HepG2 (cell line): Measurements from ENCODE around the gene SIK3. TPM values are rescaled to one million over a fixed set of nuclear protein-coding genes. Genes with fewer than 3 reads are reported as not detected.

Source experiments
- CTCF ChIP-seq: sonication (generic); formaldehyde crosslinking; IDR thresholded peaks from 2 replicates; pipeline ENCODE4 v1.5.0; 2020; ENCODE audit warnings: mild to moderate bottlenecking, missing genetic modification reagents, moderate library complexity
- FOXP1 ChIP-seq, 2 experiments: fragments of 450-650 bp in 1 of 2; IDR thresholded peaks; 2 replicates each; pipeline ENCODE4 v1.6.1; 2017 to 2018; ENCODE audit warnings: antibody characterized with exemption in 1 of 2
- GABPA ChIP-seq, 2 experiments: IDR thresholded peaks; 2 replicates each; pipeline ENCODE4 v1.6.1; 2011 to 2016; ENCODE audit warnings: low read depth in 2 of 2, low read length in 1 of 2, missing biosample characterization in 1 of 2, missing genetic modification characterization in 1 of 2
- HOXA3 ChIP-seq: sonication (generic); formaldehyde crosslinking; IDR thresholded peaks from 2 replicates; pipeline ENCODE4 v1.5.0; 2020; ENCODE audit warnings: missing genetic modification reagents
- KDM4B ChIP-seq: sonication (generic); formaldehyde crosslinking; IDR thresholded peaks from 2 replicates; pipeline ENCODE4 v1.4.0; 2020; ENCODE audit warnings: missing genetic modification reagents
- KLF11 ChIP-seq: IDR thresholded peaks from 2 replicates; pipeline ENCODE4 v1.6.1; 2016; ENCODE audit warnings: missing compliant biosample characterization
- KLF6 ChIP-seq: IDR thresholded peaks from 2 replicates; pipeline ENCODE4 v1.8.0; 2016; ENCODE audit warnings: missing biosample characterization, missing genetic modification reagents
- NFE2 ChIP-seq: sonication (generic); formaldehyde crosslinking; IDR thresholded peaks from 2 replicates; pipeline ENCODE4 v1.4.0; 2020; ENCODE audit warnings: missing genetic modification reagents
- NFKB2 ChIP-seq: sonication (generic); formaldehyde crosslinking; IDR thresholded peaks from 2 replicates; pipeline ENCODE4 v1.4.0; 2020; ENCODE audit warnings: missing genetic modification reagents, borderline replicate concordance
- RBAK ChIP-seq: sonication (generic); formaldehyde crosslinking; IDR thresholded peaks from 2 replicates; pipeline ENCODE4 v1.5.1; 2020; ENCODE audit warnings: mild to moderate bottlenecking, missing genetic modification reagents
- SALL1 ChIP-seq: sonication (generic); formaldehyde crosslinking; IDR thresholded peaks from 2 replicates; pipeline ENCODE4 v1.8.0; 2022; ENCODE audit warnings: mild to moderate bottlenecking, missing genetic modification reagents
- TEAD3 ChIP-seq: optimal IDR thresholded peaks from 2 replicates; pipeline ENCODE3; 2016; ENCODE audit warnings: borderline replicate concordance
- ZFP1 ChIP-seq: IDR thresholded peaks from 2 replicates; pipeline ENCODE4 v1.6.1; 2016
- ZFP90 ChIP-seq: sonication (generic); formaldehyde crosslinking; IDR thresholded peaks from 2 replicates; pipeline ENCODE4 v1.8.0; 2022; ENCODE audit warnings: missing genetic modification reagents, mild to moderate bottlenecking, inconsistent platforms, borderline replicate concordance
- ZKSCAN8 ChIP-seq: IDR thresholded peaks from 2 replicates; pipeline ENCODE4 v1.6.1; 2016; ENCODE audit warnings: borderline replicate concordance, missing genetic modification reagents, missing compliant biosample characterization
- ZMYM4 ChIP-seq: sonication (generic); formaldehyde crosslinking; IDR thresholded peaks from 2 replicates; pipeline ENCODE4 v1.8.1; 2023; ENCODE audit warnings: mild to moderate bottlenecking, missing genetic modification reagents
- ZNF326 ChIP-seq: sonication (generic); formaldehyde crosslinking; IDR thresholded peaks from 2 replicates; pipeline ENCODE4 v1.4.0; 2020; ENCODE audit warnings: missing genetic modification reagents, borderline replicate concordance
- ZNF510 ChIP-seq: sonication (generic); formaldehyde crosslinking; IDR thresholded peaks from 2 replicates; pipeline ENCODE4 v1.4.0; 2020; ENCODE audit warnings: low read depth, mild to moderate bottlenecking, missing genetic modification reagents
- ZNF770 ChIP-seq: sonication (generic); formaldehyde crosslinking; IDR thresholded peaks from 2 replicates; pipeline ENCODE4 v1.5.0; 2020; ENCODE audit warnings: mild to moderate bottlenecking, missing genetic modification reagents
- polyA plus RNA-seq, 8 experiments: library from polyadenylated mRNA; depleted of rRNA in 3 of 8; stranded (reverse) in 7 of 8; unstranded in 1 of 8; fragments of >200 nt; fragmentation: Illumina TruSeq in 4 of 8; extraction: Trizol in 4 of 8; gene quantifications; 2 replicates each; pipeline versions ENCODE4 v1.2.1 to v1.2.3, GENCODE V29; 2011 to 2016; ENCODE audit warnings: low read depth in 4 of 8, missing spikeins in 1 of 8, mixed read lengths in 1 of 8; ENCODE audit not compliant: insufficient read depth in 1 of 8
- total RNA-seq, 5 experiments: library from RNA; depleted of rRNA; stranded (reverse); fragments of >200 nt; fragmentation: Illumina TruSeq; extraction: Trizol; gene quantifications; 2 replicates each; pipeline ENCODE4 v1.2.3, GENCODE V29; 2016; ENCODE audit warnings: low read depth in 1 of 5
- TF ChIP-seq, protein P1 (sequence below): IDR thresholded peaks from 2 replicates; pipeline ENCODE4 v1.6.1; 2012; ENCODE audit warnings: low read depth, low read length, improper control_type of control experiment
- TF ChIP-seq, protein P2 (sequence below): sonication (generic); formaldehyde crosslinking; IDR thresholded peaks from 2 replicates; pipeline ENCODE4 v1.4.0; 2020; ENCODE audit warnings: missing genetic modification reagents, borderline replicate concordance

The SIK3 gene
- total and polyA plus RNA-seq, 2 of the 13 experiments (the other 11 are each of a cell fraction or from before 2014, with no cell fraction given) = 5.7 to 9.8 TPM

DNA sequence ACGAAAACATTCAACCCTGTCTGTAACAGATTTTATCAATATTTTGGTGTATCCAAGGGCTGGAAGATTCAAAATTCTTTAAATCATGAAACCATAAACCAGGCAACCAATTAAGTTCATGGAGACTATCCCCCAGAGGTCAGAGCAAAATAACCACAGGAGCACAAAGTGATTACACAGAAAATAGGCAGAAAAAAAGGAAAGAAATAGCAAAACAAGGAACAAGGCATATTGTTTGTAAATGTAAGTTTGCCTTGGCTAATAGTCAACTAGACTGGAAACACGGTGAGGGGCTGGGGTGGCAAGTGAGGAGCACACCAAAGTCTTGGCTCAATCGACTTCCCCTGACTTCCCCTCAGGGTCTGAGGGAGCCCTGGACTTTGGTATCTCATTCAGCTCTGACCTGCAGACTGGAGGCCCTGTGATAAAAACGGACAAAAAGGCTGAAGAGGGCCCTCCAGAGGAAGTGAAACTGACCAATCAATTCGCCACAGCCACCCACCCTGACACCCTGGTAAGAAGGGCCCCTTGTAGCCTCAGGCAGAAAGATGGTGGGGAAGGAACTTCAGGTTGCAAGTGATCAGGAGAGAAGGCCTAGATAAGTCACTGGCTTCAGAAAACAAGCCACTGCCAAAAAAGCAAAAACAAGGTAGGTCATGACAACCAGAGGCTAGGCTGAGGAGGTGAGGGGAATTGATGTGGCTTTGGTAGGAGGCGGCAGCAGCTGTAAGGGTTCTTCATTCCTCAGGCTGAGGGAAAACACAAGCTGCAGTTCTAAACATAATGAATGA is 1.8 kb downstream of the SIK3 start (continued):
- TF ChIP-seq KLF6 (CRISPR knock-in tag) = peak; percentile 74; the same call in 1 of the 2 replicates
- TF ChIP-seq ZNF510 (CRISPR knock-in tag) = 0 out of 2 replicates have a peak, but pooled peaks have one; percentile 31
- TF ChIP-seq, protein P1, sequence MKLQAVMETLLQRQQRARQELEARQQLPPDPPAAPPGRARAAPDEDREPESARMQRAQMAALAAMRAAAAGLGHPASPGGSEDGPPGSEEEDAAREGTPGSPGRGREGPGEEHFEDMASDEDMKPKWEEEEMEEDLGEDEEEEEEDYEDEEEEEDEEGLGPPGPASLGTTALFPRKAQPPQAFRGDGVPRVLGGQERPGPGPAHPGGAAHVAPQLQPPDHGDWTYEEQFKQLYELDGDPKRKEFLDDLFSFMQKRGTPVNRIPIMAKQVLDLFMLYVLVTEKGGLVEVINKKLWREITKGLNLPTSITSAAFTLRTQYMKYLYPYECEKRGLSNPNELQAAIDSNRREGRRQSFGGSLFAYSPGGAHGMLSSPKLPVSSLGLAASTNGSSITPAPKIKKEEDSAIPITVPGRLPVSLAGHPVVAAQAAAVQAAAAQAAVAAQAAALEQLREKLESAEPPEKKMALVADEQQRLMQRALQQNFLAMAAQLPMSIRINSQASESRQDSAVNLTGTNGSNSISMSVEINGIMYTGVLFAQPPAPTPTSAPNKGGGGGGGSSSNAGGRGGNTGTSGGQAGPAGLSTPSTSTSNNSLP = peak; percentile 45; the same call in 1 of the 2 replicates
- TF ChIP-seq NFE2 = no peak
- TF ChIP-seq ZFP1 (CRISPR knock-in tag) = 0 out of 2 replicates have a peak, but pooled peaks have one; percentile 24
- TF ChIP-seq, protein P2, sequence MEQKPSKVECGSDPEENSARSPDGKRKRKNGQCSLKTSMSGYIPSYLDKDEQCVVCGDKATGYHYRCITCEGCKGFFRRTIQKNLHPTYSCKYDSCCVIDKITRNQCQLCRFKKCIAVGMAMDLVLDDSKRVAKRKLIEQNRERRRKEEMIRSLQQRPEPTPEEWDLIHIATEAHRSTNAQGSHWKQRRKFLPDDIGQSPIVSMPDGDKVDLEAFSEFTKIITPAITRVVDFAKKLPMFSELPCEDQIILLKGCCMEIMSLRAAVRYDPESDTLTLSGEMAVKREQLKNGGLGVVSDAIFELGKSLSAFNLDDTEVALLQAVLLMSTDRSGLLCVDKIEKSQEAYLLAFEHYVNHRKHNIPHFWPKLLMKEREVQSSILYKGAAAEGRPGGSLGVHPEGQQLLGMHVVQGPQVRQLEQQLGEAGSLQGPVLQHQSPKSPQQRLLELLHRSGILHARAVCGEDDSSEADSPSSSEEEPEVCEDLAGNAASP = peak; percentile 27; the same call in 1 of the 2 replicates
- no peak for TF ChIP-seq GABPA (IDR thresholded peaks at IDR 0.05; ENCODE audit: low read depth, low read length)
- TF ChIP-seq GABPA (CRISPR knock-in tag; IDR thresholded peaks at IDR 0.05; ENCODE audit: low read depth) = peak; percentile 54; the same call in 1 of the 2 replicates
- TF ChIP-seq NFKB2 (CRISPR knock-in tag) = 0 out of 2 replicates have a peak, but pooled peaks have one; percentile 30
- no peak for TF ChIP-seq FOXP1 (IDR thresholded peaks at IDR 0.05)
- peak; percentile 66 for TF ChIP-seq FOXP1 (CRISPR knock-in tag; IDR thresholded peaks at IDR 0.05)
- TF ChIP-seq ZFP90 (CRISPR knock-in tag) = 0 out of 2 replicates have a peak, but pooled peaks have one; percentile 69
- TF ChIP-seq RBAK (CRISPR knock-in tag) = no peak
- peak; percentile 72 for TF ChIP-seq HOXA3 (CRISPR knock-in tag)
- peak; percentile 41 for TF ChIP-seq TEAD3 (CRISPR knock-in tag)
- TF ChIP-seq ZMYM4 (CRISPR knock-in tag) = peak; percentile 44; the same call in 1 of the 2 replicates
- peak; percentile 87 for TF ChIP-seq CTCF
- 0 out of 2 replicates have a peak, but pooled peaks have one; percentile 14 for TF ChIP-seq ZNF770
- TF ChIP-seq ZKSCAN8 (CRISPR knock-in tag) = 0 out of 2 replicates have a peak, but pooled peaks have one; percentile 17
- TF ChIP-seq SALL1 (CRISPR knock-in tag) = peak; percentile 87
- no peak for TF ChIP-seq ZNF326
- TF ChIP-seq KLF11 = no peak
- TF ChIP-seq KDM4B (CRISPR knock-in tag) = 0 out of 2 replicates have a peak, but pooled peaks have one; percentile 34
